Measurements from ENCODE around the gene MAGEC1. TPM values are rescaled to one million over a fixed set of nuclear protein-coding genes. Genes with fewer than 3 reads are reported as not detected.

Gene MAGEC1
- total RNA-seq, 4 donors from 2014 or later, result not detected

GRCh38 chrX:141894733-141895132 is 9.0 kb upstream of the MAGEC1 start:
- H3K27ac ChIP-seq (replicated peaks in 1 of 4), result no peak overlapping the region
- TF ChIP-seq POLR2A (IDR thresholded peaks at IDR 0.05; ENCODE audit: low read depth) (no peak), EP300 (IDR thresholded peaks at IDR 0.05) (no peak), POLR2AphosphoS5 (IDR thresholded peaks at IDR 0.05) (no peak)
- TF ChIP-seq, protein P1, sequence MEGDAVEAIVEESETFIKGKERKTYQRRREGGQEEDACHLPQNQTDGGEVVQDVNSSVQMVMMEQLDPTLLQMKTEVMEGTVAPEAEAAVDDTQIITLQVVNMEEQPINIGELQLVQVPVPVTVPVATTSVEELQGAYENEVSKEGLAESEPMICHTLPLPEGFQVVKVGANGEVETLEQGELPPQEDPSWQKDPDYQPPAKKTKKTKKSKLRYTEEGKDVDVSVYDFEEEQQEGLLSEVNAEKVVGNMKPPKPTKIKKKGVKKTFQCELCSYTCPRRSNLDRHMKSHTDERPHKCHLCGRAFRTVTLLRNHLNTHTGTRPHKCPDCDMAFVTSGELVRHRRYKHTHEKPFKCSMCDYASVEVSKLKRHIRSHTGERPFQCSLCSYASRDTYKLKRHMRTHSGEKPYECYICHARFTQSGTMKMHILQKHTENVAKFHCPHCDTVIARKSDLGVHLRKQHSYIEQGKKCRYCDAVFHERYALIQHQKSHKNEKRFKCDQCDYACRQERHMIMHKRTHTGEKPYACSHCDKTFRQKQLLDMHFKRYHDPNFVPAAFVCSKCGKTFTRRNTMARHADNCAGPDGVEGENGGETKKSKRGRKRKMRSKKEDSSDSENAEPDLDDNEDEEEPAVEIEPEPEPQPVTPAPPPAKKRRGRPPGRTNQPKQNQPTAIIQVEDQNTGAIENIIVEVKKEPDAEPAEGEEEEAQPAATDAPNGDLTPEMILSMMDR (IDR thresholded peaks at IDR 0.05), result no peak
- H3K27me3 ChIP-seq, result no peaks in the 10 kb centered on the region
- no peaks in the 10 kb centered on the region for H3K9me3 ChIP-seq
- intact Hi-C loops (cut with DNase I), result no loop called here
- no peak for DNase-seq (ENCODE audit: extremely low spot score)
- H3K36me3 ChIP-seq, result no peaks in the 10 kb centered on the region
- H3K4me1 ChIP-seq, result no peaks in the 10 kb centered on the region
- 74% methylated on average over 7 of the region's 7 CpGs for whole genome bisulfite sequencing
- no peak overlapping the region for H3K4me3 ChIP-seq

- intact Hi-C loops (cut with DNase I), result no loop called here
- no peaks in the 10 kb centered on the region for H3K27me3 ChIP-seq
- H3K4me3 ChIP-seq, result no peak overlapping the region
- H3K36me3 ChIP-seq, result no peaks in the 10 kb centered on the region
- H3K27ac ChIP-seq (replicated peaks in 1 of 4), result no peak overlapping the region
- DNase-seq (ENCODE audit: extremely low spot score), result no peak
- TF ChIP-seq POLR2A (IDR thresholded peaks at IDR 0.05; ENCODE audit: low read depth) (no peak), POLR2AphosphoS5 (IDR thresholded peaks at IDR 0.05) (no peak), EP300 (IDR thresholded peaks at IDR 0.05) (no peak)
- TF ChIP-seq, protein P1 (IDR thresholded peaks at IDR 0.05), result no peak
- no peaks in the 10 kb centered on the region for H3K4me1 ChIP-seq
- 91% methylated on average over 2 of the region's 2 CpGs for WGBS
- no peaks in the 10 kb centered on the region for H3K9me3 ChIP-seq
Measured at GRCh38 chrX:141897690-141898089, 6.0 kb upstream of the MAGEC1 start.

GRCh38 chrX:141902366-141902765 is 1.3 kb upstream of the MAGEC1 start:
- no peaks in the 10 kb centered on the region for H3K4me1 ChIP-seq
- no peak for DNase-seq (ENCODE audit: extremely low spot score)
- H3K36me3 ChIP-seq, result no peaks in the 10 kb centered on the region
- TF ChIP-seq POLR2A (IDR thresholded peaks at IDR 0.05; ENCODE audit: low read depth), result no peak
- no peak for TF ChIP-seq EP300 (IDR thresholded peaks at IDR 0.05)
- TF ChIP-seq POLR2AphosphoS5 (IDR thresholded peaks at IDR 0.05), result no peak
- TF ChIP-seq, protein P1 (IDR thresholded peaks at IDR 0.05), result no peak
- intact Hi-C loops (cut with DNase I), result no loop called here
- no peaks in the 10 kb centered on the region for H3K27me3 ChIP-seq
- no peak overlapping the region for H3K4me3 ChIP-seq
- H3K9me3 ChIP-seq, result no peaks in the 10 kb centered on the region
- no peak overlapping the region for H3K27ac ChIP-seq (replicated peaks in 1 of 4)
- 88% methylated on average over 4 of the region's 4 CpGs for WGBS

DNA sequence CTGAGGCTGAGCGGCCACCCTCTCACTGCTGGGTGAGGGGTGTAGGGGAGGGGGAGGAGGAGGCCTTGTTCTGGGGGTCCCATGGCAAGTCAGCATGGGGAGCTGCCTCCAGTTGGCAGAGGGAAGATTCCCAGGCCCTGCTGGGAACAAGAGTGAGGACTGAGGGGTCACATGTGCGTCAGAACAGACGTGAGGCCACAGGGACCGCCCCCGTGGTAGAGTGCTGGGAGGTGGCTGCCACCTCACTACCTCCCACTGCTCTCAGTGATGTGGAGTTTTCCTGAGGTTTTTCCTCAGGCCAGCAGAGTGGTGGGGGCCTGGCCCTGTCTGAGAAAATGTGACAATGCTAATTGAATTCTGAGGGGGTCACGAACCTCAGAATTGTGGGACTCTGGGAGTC is 568 bp downstream of the MAGEC1 start:
- Histone ChIP-seq H3K9me3 (no peaks in the 10 kb centered on the region), H3K4me1 (no peaks in the 10 kb centered on the region), H3K36me3 (no peaks in the 10 kb centered on the region), H3K4me3 (no peak overlapping the region), H3K27me3 (no peaks in the 10 kb centered on the region), H3K27ac (replicated peaks in 1 of 4) (no peak overlapping the region)
- DNase-seq (ENCODE audit: extremely low spot score), result no peak
- 80% methylated on average over 1 of the region's 6 CpGs for WGBS
- no peak for TF ChIP-seq EP300 (IDR thresholded peaks at IDR 0.05)
- TF ChIP-seq, protein P1 (IDR thresholded peaks at IDR 0.05), result no peak
- TF ChIP-seq POLR2A (IDR thresholded peaks at IDR 0.05; ENCODE audit: low read depth), result no peak
- no peak for TF ChIP-seq POLR2AphosphoS5 (IDR thresholded peaks at IDR 0.05)
- intact Hi-C loops (cut with DNase I), result no loop called here

DNA sequence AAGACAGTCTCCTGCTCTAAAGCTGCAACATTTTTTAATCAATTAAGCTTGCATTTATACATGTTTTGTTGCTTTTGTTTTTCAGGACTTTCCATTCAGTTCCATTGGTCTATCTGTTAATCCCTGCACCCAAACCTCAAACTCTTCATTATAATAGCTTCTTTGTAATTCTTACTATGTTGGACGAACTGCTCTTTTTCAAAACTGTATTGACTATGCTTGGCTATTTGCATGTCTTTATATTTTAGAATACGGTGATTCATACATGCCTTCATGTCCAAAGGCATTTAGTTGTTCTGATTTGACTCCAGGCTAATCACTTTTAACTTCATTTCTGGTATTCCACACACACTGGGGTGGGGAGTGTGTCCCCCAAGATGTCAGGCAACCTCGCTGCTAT is 14.1 kb downstream of the MAGEC1 start:
- no peak for DNase-seq (ENCODE audit: extremely low spot score)
- no peaks in the 10 kb centered on the region for H3K36me3 ChIP-seq
- intact Hi-C loops (cut with DNase I), result no loop called here
- TF ChIP-seq, protein P1 (IDR thresholded peaks at IDR 0.05), result no peak
- no peak for TF ChIP-seq POLR2AphosphoS5 (IDR thresholded peaks at IDR 0.05)
- no peak for TF ChIP-seq POLR2A (IDR thresholded peaks at IDR 0.05; ENCODE audit: low read depth)
- no peak for TF ChIP-seq EP300 (IDR thresholded peaks at IDR 0.05)
- H3K4me1 ChIP-seq, result no peaks in the 10 kb centered on the region
- WGBS, result 73% methylated on average over 3 of the region's 3 CpGs
- no peaks in the 10 kb centered on the region for H3K27me3 ChIP-seq
- no peaks in the 10 kb centered on the region for H3K9me3 ChIP-seq
- no peak overlapping the region for H3K4me3 ChIP-seq
- no peak overlapping the region for H3K27ac ChIP-seq (replicated peaks in 1 of 4)

Data from esophagus muscularis mucosa (tissue), 4 donors.